T-helper 1 cell (primary cell): Measurements from ENCODE around the gene ACACA.

Source experiments
- DNase-seq, 5 donors: peaks; one replicate each; pipeline ENCODE4 v3.0.0-alpha.2; 2012 to 2020

Gene ACACA

DNA sequence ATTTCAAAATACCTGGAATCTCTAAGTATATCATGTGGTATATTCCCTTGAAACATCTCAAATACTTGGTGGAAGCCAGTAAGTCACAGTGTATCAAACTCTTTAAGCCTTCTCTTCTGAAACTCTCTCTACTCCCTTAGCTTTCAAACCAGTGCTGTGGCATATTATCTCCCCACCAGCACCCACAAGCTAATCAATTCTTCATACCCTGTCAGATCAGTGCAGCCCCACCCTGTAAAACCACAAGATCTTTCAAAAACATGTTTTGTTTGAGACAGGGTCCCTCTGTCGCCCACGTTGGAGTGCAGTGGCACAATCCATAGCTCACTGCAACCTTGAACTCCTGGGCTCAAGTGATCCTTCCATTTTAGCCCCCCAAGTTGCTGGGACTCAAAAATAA, 122.4 kb downstream of the ACACA start:
- DNase-seq = no peak

DNA sequence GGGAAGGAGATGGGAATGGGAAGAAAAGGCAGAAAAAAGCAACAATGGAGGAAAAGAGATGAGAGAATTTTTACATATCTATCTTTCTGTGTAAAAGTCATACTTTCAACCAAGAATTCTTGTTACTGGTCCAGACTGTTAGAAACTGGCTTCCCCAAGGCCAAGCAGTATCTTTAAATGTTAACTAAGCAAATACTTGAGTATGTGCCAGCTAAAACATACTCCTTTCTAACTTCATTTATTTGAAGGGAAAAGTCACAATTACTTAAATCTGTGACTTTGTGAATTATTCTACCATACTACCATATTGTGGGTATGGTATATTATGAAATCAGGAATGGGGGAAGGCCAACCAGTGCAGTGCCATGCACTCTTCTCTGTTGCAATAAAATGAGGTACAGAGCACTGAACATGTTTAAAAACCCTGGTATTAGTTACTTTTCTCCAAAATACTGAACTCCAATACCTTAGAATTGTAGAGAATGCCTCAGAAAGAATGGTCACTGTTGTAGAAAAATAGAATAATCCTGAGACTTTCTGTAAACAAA, 123.1 kb downstream of the ACACA start:
- DNase-seq = no peak

DNA sequence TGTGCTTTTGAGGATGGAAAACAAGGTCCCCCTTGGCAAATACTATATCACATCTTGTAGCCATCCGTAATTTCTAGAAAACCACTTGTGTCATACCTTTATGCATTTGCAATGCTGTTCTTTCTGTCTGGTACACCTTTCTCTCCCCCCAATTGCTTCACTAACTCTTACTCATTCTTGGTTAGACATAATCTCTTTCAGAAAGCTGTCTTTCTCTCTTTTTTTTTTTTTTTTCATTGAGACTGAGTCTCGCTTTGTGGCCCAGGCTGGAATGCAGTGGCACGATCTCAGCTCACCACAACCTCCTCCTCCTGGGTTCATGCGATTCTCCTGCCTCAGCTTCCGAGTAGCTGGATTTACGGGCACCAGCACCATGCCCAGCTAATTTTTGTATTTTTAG, 125.8 kb downstream of the ACACA start:
- no peak for DNase-seq

DNA sequence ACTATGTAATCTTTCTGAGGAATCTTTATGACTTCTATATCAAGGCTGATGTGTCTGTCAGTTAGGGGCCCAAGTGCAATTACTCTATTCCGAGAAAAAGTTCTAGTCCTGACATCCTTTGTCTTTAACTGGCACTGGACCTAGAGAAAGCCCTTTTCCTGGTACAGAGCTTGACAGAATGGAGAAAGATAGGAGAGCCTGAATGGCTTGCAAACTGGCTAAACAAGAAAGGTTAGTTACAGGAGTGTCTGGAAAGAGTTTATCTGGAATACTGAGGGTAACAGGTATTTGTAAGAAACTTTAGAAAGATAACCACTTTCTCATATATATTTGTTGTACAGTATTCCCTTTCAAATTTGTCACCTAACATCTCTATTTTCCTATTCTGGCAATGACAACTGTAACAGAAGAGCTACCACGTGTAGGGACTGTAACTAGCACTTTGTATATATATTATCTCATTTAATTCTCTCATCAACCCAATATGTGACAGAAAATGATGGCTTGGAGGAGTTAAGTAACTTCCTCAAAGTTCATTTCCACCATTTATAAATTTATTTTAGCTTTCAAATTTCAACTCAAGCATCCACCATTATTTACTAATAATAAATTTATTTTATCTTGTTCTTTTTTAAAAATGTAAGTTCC, 128.3 kb downstream of the ACACA start:
- DNase-seq = no peak

DNA sequence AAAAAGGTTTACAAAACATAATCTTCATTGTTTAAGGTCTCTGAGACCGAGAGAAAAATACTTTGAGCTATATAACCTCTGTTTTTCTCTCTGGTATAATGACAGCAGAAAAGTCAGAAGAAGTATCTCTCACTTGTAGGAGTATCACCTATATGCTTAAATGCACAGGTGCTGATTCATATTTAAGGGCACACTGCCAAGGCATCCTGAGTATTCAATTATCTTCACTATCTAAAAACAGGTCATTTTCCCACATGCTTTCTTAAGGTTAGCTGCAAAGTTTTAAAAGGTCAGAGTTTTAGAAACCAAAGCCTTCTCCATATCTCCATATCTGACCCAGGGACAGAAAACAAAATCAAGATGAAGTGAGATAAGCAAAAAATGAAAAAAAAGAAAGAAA, 130.2 kb downstream of the ACACA start:
- no peak for DNase-seq

DNA sequence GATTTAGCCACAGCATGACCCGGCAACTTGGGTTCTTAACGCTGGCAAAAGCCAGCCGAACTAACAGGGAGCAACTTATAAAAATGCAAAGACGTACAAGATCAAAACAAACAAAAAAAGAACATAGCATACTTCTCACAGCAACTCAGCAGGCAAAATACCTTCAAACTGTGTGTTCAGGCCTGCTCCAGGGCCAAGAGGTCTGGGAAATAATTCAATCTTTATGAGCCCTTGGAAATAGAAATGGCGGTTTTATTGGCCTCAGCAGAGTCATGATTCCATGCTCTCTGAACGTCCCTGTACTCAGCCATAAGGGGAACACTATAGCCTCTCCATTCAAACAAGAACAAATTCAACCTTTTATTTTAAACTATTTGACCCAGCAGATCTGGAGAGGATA, 132.2 kb downstream of the ACACA start:
- no peak for DNase-seq

DNA sequence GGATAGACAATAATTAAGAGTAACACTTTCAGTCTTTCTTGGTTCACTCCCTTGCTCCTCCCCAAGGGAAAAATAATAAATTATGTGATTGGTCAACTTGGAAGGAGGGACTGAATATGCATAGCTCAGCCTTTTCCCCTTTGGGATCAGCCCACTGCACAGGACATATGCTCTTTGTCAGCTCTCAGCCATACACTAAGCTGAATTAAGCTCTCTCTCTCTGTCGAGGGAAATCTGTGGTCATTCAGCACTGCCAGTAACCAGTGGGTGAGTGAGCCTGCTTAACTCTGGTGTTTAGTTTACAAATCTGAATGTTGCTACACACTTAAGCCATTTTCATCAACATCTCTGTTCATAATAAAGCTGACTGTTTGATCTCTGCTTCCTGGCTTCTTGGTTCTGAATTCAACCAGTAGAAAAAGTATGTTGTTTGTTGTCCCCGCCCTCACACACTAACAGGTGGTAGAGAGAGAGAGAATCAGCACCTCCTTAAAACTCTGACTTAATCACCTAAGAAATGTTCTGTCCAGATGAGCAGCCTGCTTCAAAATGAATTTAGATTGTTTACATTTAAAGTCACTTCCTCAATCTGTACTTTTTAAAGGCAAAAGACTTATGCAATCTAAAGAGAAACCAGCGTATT, 133.1 kb downstream of the ACACA start:
- DNase-seq = no peak

DNA sequence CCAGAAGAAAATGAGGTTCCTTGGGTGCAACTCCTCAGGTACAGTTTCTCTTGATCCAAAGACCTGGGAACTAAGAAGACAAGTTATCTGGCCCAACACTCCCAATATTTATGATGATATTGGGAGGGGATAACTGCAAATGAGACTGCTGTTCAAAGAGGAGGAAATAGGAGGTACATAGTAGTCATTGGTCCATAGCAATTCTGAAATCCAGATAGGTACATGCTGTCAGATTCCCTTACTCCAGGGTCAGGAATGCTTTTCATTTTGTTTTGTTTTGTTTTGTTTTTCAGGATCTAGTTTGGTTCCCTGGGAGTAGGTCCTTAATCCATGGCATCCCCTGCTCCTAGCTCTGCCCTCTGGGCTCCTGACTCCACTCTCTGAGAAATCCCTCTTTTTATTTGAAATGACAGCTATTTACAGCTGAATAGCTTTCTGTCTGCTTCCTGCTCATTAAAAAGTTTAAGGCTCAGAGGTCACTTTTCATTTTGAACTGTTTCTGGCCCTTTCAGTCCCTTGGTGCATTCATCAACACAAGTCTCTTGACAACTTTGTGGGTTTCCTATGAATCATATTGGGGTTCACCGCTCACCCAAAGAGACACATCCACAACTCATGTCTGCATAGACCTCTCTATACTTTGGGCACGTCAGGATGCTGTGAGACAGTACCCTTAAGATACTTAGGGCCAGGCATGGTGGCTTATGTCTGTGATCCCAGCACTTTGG, 141.0 kb downstream of the ACACA start:
- DNase-seq = no peak

DNA sequence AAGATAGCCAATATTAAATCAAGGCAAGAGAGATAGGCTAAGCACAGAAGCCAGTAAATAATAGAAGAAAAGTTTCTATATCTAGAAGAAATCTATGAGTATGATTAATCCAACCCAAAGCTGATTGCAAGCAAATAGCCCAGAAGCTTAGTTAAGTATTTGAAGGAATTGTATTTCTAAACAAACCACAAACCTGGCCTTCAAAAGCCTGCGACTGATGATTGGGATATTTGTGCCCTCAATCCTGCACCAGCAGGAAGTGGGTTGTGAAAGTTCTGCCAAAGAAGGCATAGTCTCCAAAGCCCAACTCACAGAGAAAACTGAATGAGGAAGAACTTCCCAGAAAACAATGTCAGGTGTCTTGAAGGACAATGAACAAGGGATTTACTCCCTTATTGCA, 145.3 kb downstream of the ACACA start:
- DNase-seq = no peak

DNA sequence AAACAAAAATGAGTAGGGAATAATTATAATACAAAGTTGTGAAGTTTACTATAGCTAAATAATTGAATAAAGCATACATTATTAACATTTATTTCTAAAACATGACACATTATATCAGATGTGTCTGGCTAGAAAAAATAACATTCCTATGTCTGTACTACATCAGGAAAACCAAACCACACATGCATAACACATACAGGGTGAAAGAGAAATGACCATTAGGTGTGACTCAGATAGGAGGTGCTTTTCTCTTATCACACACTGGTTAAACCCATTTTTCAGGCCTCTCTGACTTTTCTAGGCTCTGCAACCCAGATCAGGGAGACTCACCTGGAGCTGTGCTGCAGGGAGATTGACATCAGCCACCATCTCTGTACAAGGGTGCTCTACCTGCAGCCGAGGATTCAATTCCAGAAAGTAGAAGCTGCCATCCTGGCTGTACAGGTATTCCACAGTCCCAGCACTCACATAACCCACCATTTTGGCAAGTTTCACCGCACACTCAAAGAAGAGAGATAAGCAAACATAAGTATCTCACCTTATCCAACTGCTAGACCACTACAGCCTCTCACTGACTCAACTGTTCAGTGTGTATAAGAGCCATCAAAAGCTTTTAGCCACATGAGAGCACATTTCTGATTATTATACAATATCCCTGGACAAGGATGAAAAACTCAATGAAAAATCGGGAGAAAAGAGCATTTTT, 147.5 kb downstream of the ACACA start:
- DNase-seq = no peak

DNA sequence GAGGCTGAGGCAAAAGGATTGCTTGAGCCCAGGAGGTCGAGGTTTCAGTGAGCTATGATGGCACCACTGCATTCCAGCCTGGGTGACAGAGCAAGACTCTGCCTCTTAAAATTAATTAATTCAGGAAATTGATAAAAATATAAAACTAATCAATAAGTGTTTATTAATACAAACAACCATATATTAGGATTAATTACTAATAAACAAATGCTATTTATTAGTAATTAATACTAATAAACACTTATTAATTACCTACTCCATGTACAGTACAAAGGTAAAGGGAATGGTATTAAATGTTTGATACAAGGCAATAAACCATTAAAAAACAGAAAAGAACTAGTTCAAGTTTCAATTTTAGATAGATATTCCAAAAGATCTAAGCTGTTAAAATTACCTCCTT, 150.0 kb downstream of the ACACA start:
- DNase-seq = no peak

DNA sequence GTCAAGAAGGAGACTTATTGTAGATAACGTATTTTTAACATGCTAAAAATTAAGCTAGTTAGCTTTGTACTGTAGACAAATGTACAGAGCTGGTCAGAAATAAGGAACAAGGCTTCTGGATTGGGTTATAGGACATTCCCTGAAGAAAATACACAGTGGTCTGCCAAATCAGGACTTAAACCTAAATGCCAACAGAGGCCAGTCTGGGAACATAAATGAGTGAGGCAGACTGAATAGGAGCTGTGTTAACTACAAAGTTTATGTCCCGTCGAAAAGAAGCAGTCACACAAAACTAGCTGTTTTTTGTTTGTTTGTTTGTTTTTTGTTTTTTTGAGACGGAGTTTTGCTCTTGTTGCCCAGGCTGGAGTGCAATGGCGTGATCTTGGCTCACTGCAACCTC, 151.2 kb downstream of the ACACA start:
- no peak for DNase-seq

DNA sequence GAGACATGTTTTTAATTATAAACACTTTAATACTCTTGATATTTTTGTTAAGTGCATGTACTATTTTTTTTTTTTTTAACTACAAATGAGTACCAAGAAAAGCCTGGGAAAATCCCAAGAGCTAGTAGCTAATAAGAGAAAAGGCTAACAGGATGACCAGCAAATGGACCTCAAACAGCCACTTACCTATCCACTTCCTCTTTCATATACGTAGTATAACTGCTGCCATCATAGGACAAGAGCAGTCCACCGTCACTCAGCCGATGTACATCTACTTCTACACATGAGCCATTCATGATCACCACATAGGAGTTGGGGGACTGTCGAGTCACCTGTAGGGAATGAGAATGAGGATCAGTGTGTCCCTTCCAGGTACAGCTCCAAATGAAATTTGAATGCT, 158.8 kb downstream of the ACACA start:
- DNase-seq = no peak

DNA sequence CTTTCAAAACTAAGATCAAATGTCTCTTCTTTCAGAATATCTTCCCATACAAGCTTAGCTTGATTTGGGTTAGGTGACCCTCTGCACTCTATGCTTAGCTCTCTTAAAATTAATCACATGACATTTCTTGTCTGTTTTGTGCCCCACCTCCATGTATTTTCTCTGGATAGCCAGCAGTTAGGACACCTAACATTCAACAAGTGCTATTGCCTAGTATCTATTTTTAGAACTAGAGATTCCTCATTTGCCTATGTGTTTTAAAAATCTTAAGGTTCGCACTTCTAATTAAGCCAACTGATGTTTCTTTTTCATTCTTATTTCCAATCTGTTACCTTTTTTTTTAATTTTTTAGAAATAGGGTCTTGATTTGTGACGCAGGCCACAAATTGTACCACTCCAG, 160.6 kb downstream of the ACACA start:
- no peak for DNase-seq

DNA sequence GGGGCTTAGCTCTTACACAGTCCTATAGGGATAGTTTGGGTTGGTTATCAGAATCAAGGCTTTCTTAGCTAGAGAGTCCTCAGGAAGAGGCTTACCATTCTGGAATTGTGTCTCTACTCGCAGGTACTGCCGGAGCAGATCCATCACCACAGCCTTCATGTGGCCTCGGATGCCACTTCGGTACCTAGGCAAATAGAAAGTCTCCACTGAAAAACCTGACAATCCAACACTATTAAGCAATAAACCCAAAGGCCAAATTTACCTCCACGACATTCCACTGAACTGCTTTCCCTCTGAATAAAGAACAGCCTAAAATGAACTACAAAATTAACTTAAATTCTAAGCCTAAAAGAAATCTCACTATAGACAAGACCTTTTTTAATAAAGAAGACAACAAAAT, 166.3 kb downstream of the ACACA start:
- no peak for DNase-seq

DNA sequence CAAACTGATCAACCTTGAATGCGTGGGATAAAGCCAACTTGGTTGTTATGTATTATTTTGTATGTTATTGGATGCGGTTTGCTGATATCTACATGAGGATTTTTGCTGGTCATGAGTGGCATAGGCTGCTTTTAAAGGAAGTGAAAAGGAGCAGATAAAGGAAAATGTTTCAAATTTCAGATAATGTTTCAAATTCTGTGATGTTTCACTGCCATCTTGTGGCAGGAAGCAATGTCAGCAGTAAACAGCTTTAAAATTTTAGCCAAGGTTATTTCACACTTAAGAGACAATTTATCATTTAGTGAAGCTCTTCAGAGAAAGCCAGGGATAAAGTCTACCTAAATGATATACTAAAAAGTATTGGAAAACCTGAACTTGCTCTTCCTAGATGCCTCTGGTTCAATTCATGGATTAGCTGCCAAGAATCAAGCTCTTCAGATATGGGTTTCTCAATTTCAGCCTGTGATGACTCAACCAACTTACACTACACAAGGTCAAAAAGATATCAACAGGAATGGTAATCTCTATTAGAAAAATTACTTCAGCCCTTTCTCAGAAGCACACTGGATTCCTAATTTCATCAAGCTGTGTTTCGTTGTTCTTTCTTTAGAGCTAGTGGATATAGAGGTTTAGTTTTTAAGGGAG, 166.8 kb downstream of the ACACA start:
- DNase-seq = peak in 1 of 5 donors; percentile 4

DNA sequence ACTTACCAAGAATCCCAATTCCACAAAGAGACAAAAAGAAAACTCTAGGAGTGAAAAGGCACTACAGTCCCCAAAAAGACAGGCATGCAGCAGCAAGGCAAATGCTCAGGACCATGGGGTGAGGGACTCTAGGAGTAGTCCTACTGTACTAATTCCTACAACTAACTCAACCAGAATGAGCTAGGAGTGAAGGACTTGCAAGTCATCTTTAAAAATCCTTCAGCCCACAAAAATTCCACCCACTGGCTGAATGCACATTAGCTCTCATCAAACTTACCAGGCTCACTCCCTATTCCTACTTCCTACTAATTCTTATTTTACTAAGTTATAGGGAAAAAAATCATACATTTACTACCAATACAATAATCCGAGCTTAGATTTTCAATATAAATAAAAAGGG, 172.5 kb downstream of the ACACA start:
- no peak for DNase-seq

DNA sequence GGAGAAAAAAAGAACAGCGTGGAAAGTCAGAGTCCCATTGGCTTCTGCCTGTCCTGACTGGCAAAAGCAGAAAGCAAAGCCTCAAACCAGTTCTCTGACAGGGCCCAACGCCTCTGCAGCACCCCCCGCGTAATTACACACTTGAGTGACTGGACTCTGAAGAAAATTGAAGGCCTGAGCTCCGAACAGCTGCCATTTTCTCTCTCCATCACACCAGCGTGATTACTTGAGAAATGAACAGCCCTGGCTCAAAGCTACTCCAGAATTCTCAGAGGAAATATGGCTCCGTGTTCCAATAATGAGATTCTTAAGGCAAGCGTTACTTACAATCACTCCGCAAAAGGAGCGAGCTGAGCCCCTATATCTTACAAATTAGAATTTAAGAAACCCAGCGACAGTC, 173.6 kb downstream of the ACACA start:
- DNase-seq = no peak

DNA sequence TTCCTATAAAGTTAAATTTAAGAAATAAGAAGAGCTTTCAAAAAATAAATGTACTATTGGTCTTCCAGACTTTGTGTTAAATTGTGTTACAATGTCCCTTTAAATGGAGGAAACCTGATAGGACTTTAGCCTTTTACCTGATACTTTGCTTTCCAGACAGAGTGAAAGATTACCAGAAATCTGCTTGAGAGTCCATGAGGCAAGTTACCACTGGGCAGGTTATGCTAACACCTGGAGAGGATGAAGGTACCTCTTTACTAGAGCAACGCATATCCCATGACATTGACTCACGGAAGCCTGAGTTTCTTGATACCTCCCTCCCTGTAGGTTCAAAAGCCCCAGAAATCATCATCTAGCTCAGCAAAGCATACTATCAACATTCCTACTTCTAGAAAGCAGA, 174.7 kb downstream of the ACACA start:
- DNase-seq = no peak

DNA sequence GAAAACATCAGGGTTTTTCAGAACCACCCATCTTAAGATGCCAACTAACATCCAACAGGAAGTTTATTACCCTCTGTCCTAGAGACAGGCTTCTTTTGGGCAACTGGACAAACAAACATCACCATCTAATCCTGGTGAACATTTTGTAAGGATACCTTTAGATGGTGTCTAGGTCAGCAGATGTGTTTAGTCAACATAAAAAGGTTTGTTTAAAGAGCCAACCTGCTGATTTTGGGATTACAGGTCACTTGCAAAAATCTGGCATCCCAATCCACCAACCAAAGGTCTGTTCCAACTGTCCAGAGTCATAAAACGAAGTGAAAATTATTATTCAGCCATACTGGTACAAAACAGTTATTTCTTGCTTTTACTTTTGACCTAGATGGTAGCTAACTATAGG, 176.0 kb downstream of the ACACA start:
- no peak for DNase-seq

DNA sequence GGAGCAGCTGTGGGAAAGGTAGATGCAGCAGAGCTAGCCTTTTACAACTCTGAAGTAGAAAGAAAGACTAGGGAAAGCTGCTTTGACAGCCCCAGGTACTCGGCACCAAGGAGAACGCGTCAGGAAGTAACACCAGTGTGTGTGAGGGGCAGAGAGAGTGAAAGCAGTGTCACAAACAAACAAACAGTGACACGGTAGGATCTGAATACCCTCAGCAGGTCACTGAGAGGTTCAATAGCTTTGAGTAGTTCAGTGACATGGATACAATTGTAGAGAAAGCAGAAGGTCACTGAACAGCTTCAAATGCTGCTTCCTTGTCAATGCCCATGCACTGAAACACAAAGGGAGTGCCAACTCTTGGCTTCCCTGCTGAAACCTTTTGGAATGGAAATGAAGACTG, 181.2 kb downstream of the ACACA start:
- no peak for DNase-seq

DNA sequence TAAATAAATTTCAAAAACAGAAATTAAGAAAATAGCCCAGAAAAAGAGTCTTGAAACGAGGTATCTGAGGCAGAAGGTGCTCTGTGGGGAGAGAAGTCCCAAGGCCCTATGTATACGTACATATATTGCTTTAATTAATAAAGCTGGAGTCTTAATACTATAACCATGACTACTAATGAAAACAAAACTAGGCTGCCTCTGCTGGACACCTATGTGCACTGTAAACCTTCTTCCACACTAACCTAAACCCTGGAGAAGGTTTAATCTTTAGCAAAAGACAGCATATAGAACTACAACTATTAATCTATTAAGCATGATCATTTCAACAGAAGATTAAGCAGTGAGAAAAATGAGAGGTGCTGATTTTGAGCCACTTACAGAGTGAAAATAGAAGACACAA, 184.8 kb downstream of the ACACA start:
- DNase-seq = no peak

DNA sequence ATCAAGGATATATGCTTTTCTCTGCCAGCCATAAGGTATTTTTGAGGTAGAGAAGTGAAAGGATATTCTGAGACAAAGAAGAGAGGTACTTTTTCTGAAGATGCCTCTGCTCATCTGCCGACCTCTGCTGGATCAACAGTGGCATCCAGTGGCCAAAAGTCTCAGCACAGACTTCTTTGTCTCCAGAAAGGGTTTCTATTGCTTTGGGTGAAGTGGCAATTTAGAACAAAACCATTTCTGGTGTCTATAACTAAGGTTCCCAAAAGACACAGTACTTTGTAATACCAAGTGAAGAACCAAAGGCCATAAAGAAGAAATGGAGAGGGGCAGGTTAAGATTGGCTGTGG, 186.1 kb downstream of the ACACA start:
- peak in 1 of 5 donors; percentile 15 for DNase-seq
